SU-DHL-6 (cell line): ENCODE data around the gene ARMH3.

Experiments
- H2AFZ ChIP-seq: fragments of 200-600 bp; sonication (generic); 2 replicates; pipeline ENCODE4 v1.6.1; 2014; ENCODE audit warnings: low read depth, mild to moderate bottlenecking, moderate library complexity, mixed read lengths, antibody characterized with exemption, low read length; ENCODE audit not compliant: severe bottlenecking
- H3F3A ChIP-seq: fragments of 200-600 bp; shearing (Covaris generic); 2 replicates; pipeline ENCODE4 v1.6.0; 2016; ENCODE audit warnings: antibody characterized with exemption, mild to moderate bottlenecking; ENCODE audit not compliant: insufficient read depth
- H3K27ac ChIP-seq: fragments of 200-600 bp; sonication (generic); 2 replicates; pipeline ENCODE4 v1.5.1; 2016; ENCODE audit warnings: low read depth, mild to moderate bottlenecking, low read length, moderate library complexity, mixed read lengths
- H3K27me3 ChIP-seq: fragments of 200-600 bp; sonication (generic), shearing (Covaris generic); 2 replicates; pipeline ENCODE4 v1.6.0; 2014; ENCODE audit warnings: mild to moderate bottlenecking, low read length
- H3K36me3 ChIP-seq: fragments of 200-600 bp; sonication (generic); 2 replicates; pipeline ENCODE4 v1.6.1; 2014; ENCODE audit warnings: mild to moderate bottlenecking, low read length, mixed read lengths
- H3K4me2 ChIP-seq: fragments of 300-600, 200-600 bp; shearing (Covaris generic), sonication (generic); 2 replicates; pipeline ENCODE4 v1.6.0; 2014; ENCODE audit warnings: low read length, low read depth, mild to moderate bottlenecking; ENCODE audit not compliant: poor library complexity, severe bottlenecking
- H3K4me3 ChIP-seq: fragments of 200-600 bp; sonication (generic); 2 replicates; pipeline ENCODE4 v1.5.1; 2014; ENCODE audit warnings: antibody characterized with exemption, low read length, mild to moderate bottlenecking, mixed read lengths; ENCODE audit not compliant: insufficient read depth, poor library complexity, severe bottlenecking
- H3K79me2 ChIP-seq: fragments of 200-600 bp; sonication (generic); 2 replicates; pipeline ENCODE4 v1.6.1; 2014; ENCODE audit warnings: mild to moderate bottlenecking, low read length, moderate library complexity; ENCODE audit not compliant: insufficient read depth
- H3K9ac ChIP-seq: fragments of 200-600 bp; sonication (generic); 2 replicates; pipeline ENCODE4 v1.7.0; 2014; ENCODE audit warnings: mild to moderate bottlenecking, low read length
- H3K9me2 ChIP-seq: fragments of 200-600 bp; sonication (generic); replicated peaks from 2 replicates; pipeline ENCODE4 v1.6.1; 2014; ENCODE audit warnings: low read length; ENCODE audit not compliant: insufficient read depth
- H3K9me3 ChIP-seq: fragments of 200-600 bp; sonication (generic); 2 replicates; pipeline ENCODE4 v1.6.1; 2014; ENCODE audit warnings: low read length, mixed read lengths; ENCODE audit not compliant: insufficient read depth
- H4K20me1 ChIP-seq: fragments of 200-600 bp; sonication (generic); 2 replicates; pipeline ENCODE4 v1.6.1; 2014; ENCODE audit warnings: low read depth, mild to moderate bottlenecking, antibody characterized with exemption, low read length, moderate library complexity, mixed read lengths
- EZH2phosphoT487 ChIP-seq: fragments of 200-600 bp; sonication (generic), shearing (Covaris generic); conservative IDR thresholded peaks from 2 replicates; pipeline ENCODE4 v1.6.1; 2018; ENCODE audit warnings: mild to moderate bottlenecking, antibody characterized with exemption, low read length, moderate library complexity, mixed read lengths
- TF ChIP-seq, protein P1 (sequence below): fragments of 200-600 bp; sonication (generic); IDR thresholded peaks from one replicate; pipeline ENCODE4 v1.5.1; 2017; ENCODE audit warnings: antibody characterized with exemption, mild to moderate bottlenecking, low read length, moderate library complexity; ENCODE audit not compliant: insufficient read depth, poor library complexity, severe bottlenecking

The ARMH3 gene

DNA sequence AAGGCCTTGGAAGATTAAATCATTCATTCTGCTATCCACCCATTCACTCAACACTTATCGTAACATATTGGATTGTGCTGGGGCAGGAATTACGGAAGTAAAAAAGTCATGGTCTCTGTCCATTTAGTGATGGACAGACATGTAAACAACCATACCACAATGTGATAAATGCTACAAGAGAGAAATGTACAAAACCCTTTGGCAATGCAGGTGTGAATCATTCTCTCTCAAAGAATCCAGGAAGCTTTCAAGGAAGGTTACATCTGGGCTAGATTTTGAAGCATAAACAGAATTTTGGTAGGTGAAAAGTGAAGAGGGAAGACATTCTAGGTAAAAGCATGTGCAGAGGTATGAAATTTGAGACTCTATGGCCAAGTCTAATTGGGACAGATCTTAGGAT, 150.7 kb downstream of the ARMH3 start:
- no peak overlapping the region for H3K4me2 ChIP-seq

DNA sequence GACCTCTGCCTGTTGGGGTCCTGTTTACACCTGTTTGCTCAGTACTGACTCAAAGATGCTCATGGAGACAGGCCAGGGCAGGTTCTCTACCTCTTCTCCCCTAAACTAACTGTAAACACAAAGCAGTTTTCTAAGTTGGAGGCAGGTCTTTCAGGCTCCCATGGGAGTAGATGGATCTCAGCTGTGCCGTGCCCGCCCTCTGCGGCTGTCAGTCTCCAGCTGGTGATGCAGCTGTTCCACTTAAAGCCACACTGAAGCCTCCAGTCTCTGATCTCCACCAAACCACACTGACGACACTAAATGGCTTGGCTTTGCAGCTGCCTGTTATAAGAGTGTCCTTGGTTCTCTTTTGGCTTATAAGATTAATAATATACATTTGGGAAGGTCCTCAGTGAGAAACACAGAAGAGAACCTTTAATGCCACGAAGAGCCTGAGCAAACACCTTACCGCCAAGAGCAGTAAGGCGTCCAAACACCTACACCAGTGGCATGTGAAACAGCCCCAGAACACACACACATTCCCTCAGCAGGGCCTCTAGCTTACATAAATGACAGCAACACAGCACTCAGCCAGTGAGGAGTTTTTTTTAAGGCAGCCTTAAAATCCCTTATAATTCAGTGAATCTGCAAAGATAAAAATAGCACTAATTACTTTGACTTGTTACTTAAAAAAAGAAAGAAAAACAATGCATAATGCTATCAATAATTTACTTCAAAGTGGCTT, 152.0 kb downstream of the ARMH3 start:
- H3K9ac ChIP-seq, result no peak overlapping the region
- no peaks in the 10 kb centered on the region for H3F3A ChIP-seq
- H3K4me3 ChIP-seq, result no peak overlapping the region
- H3K9me3 ChIP-seq, result no peaks in the 10 kb centered on the region
- no peak overlapping the region for H2AFZ ChIP-seq
- H3K27me3 ChIP-seq, result no peaks in the 10 kb centered on the region
- no peak overlapping the region for H3K27ac ChIP-seq
- H3K36me3 ChIP-seq, result no peaks in the 10 kb centered on the region
- H3K4me2 ChIP-seq, result no peak overlapping the region
- H3K9me2 ChIP-seq, result no peaks in the 10 kb centered on the region
- TF ChIP-seq EZH2phosphoT487, result no peak
- TF ChIP-seq, protein P1, sequence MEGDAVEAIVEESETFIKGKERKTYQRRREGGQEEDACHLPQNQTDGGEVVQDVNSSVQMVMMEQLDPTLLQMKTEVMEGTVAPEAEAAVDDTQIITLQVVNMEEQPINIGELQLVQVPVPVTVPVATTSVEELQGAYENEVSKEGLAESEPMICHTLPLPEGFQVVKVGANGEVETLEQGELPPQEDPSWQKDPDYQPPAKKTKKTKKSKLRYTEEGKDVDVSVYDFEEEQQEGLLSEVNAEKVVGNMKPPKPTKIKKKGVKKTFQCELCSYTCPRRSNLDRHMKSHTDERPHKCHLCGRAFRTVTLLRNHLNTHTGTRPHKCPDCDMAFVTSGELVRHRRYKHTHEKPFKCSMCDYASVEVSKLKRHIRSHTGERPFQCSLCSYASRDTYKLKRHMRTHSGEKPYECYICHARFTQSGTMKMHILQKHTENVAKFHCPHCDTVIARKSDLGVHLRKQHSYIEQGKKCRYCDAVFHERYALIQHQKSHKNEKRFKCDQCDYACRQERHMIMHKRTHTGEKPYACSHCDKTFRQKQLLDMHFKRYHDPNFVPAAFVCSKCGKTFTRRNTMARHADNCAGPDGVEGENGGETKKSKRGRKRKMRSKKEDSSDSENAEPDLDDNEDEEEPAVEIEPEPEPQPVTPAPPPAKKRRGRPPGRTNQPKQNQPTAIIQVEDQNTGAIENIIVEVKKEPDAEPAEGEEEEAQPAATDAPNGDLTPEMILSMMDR, result no peak
- H3K79me2 ChIP-seq, result no peaks in the 10 kb centered on the region
- no peaks in the 10 kb centered on the region for H4K20me1 ChIP-seq

More for the DNA sequence above, 150.7 kb downstream of the ARMH3 start:
- Histone ChIP-seq H3K4me3 (no peak overlapping the region), H3F3A (no peaks in the 10 kb centered on the region), H3K27ac (no peak overlapping the region), H3K9ac (no peak overlapping the region), H2AFZ (no peak overlapping the region), H4K20me1 (no peaks in the 10 kb centered on the region), H3K9me2 (no peaks in the 10 kb centered on the region), H3K27me3 (no peaks in the 10 kb centered on the region), H3K9me3 (no peaks in the 10 kb centered on the region), H3K79me2 (no peaks in the 10 kb centered on the region), H3K36me3 (no peaks in the 10 kb centered on the region)
- TF ChIP-seq, protein P1, result no peak
- no peak for TF ChIP-seq EZH2phosphoT487

DNA sequence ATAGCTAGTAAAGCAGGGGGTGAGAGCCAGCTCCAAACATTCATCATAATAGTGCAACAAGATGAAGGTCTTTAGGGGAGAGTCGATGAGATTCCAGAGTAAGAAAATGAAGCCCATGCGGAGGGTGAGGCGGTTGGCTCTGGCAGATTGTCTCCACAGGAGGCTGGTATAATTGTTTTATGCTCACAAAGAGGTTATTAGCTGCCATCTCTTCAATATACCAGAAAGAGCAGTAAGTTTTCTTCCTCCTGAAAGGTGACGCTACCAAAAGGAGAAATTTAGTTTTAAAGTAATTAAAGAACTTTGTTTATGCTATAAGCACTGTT, 153.2 kb downstream of the ARMH3 start:
- no peaks in the 10 kb centered on the region for H4K20me1 ChIP-seq
- TF ChIP-seq, protein P1, result no peak
- no peak for TF ChIP-seq EZH2phosphoT487
- no peaks in the 10 kb centered on the region for H3K9me2 ChIP-seq
- no peaks in the 10 kb centered on the region for H3F3A ChIP-seq
- no peak overlapping the region for H2AFZ ChIP-seq
- H3K27ac ChIP-seq, result no peak overlapping the region
- no peaks in the 10 kb centered on the region for H3K79me2 ChIP-seq
- no peak overlapping the region for H3K4me2 ChIP-seq
- no peaks in the 10 kb centered on the region for H3K36me3 ChIP-seq
- no peaks in the 10 kb centered on the region for H3K9me3 ChIP-seq
- no peak overlapping the region for H3K4me3 ChIP-seq
- no peaks in the 10 kb centered on the region for H3K27me3 ChIP-seq
- H3K9ac ChIP-seq, result no peak overlapping the region
